Suprapubic skin (tissue), 4 donors: ENCODE measurements around the gene AKAP13. TPM values are rescaled to one million over a fixed set of nuclear protein-coding genes. Genes with fewer than 3 reads are reported as not detected.

Experiments used
- DNase-seq, 2 donors: peaks; one replicate each; pipeline ENCODE4 v3.0.0-alpha.2; 2019; ENCODE audit warnings: low spot score in 2 of 2
- H3K27ac ChIP-seq: fragments of 200-600 bp; sonication (generic); one replicate; pipeline ENCODE4 v1.5.1; 2019
- H3K27me3 ChIP-seq: fragments of 200-600 bp; sonication (generic); one replicate; pipeline ENCODE4 v1.5.1; 2019
- H3K36me3 ChIP-seq: fragments of 200-600 bp; sonication (generic); one replicate; pipeline ENCODE4 v1.5.1; 2019
- H3K4me1 ChIP-seq: fragments of 200-600 bp; sonication (generic); one replicate; pipeline ENCODE4 v1.5.1; 2019
- H3K4me3 ChIP-seq: fragments of 200-600 bp; sonication (generic); one replicate; pipeline ENCODE4 v1.5.1; 2019; ENCODE audit warnings: mild to moderate bottlenecking
- H3K9me3 ChIP-seq: fragments of 200-600 bp; sonication (generic); one replicate; pipeline ENCODE4 v1.5.1; 2019
- CTCF ChIP-seq, 2 donors: fragments of 200-600 bp in 1 of 2; fragments of 450-650 bp in 1 of 2; sonication (generic) in 1 of 2; IDR thresholded peaks; one replicate each; pipeline ENCODE4 v1.5.1; 2016 to 2019; ENCODE audit warnings: antibody characterized with exemption in 2 of 2, mild to moderate bottlenecking in 1 of 2, moderate library complexity in 1 of 2
- EP300 ChIP-seq: sonication (generic); formaldehyde crosslinking; IDR thresholded peaks from one replicate; pipeline ENCODE4 v1.6.1; 2017; ENCODE audit warnings: antibody characterized with exemption
- POLR2A ChIP-seq, 2 donors: fragments of 450-650 bp; IDR thresholded peaks; one replicate each; pipeline ENCODE4 v1.6.1; 2017; ENCODE audit warnings: antibody characterized with exemption in 2 of 2, mild to moderate bottlenecking in 2 of 2, moderate library complexity in 2 of 2
- POLR2AphosphoS5 ChIP-seq, 3 donors: sonication (generic); formaldehyde crosslinking; IDR thresholded peaks; one replicate each; pipeline ENCODE4 v1.6.1; 2017; ENCODE audit warnings: antibody characterized with exemption in 3 of 3
- WGBS: methylation state at CpG from one replicate; pipeline ENCODE4 v1.1.5; 2018; 5-methylcytosine and 5-hydroxymethylcytosine counted together
- total RNA-seq, 4 donors: library from RNA; depleted of rRNA; stranded (reverse); fragments of >200 nt; gene quantifications; one replicate each; pipeline ENCODE4 v1.1.0, GENCODE V29; 2016

The AKAP13 gene
- total RNA-seq, 4 donors from 2014 or later, result 124 to 249 (median 163) TPM

- Histone ChIP-seq H3K27ac (no peak overlapping the region), H3K4me1 (peaks cover 32% of the 10 kb centered on the region), H3K4me3 (no peak overlapping the region), H3K9me3 (no peaks in the 10 kb centered on the region), H3K27me3 (no peaks in the 10 kb centered on the region), H3K36me3 (peaks cover 10% of the 10 kb centered on the region)
- WGBS, result 85% methylated on average over 4 of the region's 4 CpGs
- DNase-seq, result no peak
- no peak for TF ChIP-seq POLR2AphosphoS5 (IDR thresholded peaks at IDR 0.05)
- no peak for TF ChIP-seq CTCF (IDR thresholded peaks at IDR 0.05)
- no peak for TF ChIP-seq EP300
- TF ChIP-seq POLR2A (IDR thresholded peaks at IDR 0.05), result no peak
Observed at GRCh38 chr15:85636351-85636750, 255.9 kb downstream of the AKAP13 start.

- Histone ChIP-seq H3K4me1 (peaks cover 48% of the 10 kb centered on the region), H3K9me3 (no peaks in the 10 kb centered on the region), H3K36me3 (peaks cover 13% of the 10 kb centered on the region), H3K4me3 (no peak overlapping the region), H3K27me3 (no peaks in the 10 kb centered on the region), H3K27ac (peak overlapping the region; percentile 63)
- 47% methylated on average over 3 of the region's 3 CpGs for WGBS
- TF ChIP-seq EP300 (no peak), POLR2AphosphoS5 (IDR thresholded peaks at IDR 0.05) (no peak), POLR2A (IDR thresholded peaks at IDR 0.05) (no peak), CTCF (IDR thresholded peaks at IDR 0.05) (no peak)
- DNase-seq, result no peak
Observed at GRCh38 chr15:85639752-85640381, 259.5 kb downstream of the AKAP13 start.

GRCh38 chr15:85642065-85642692 is 261.8 kb downstream of the AKAP13 start:
- peak overlapping the region; percentile 83 for H3K27ac ChIP-seq
- H3K4me1 ChIP-seq, result peaks cover 54% of the 10 kb centered on the region
- 54% methylated on average over 5 of the region's 5 CpGs for WGBS

GRCh38 chr15:85642693-85643066 is 262.3 kb downstream of the AKAP13 start:
- Histone ChIP-seq H3K9me3 (no peaks in the 10 kb centered on the region), H3K4me3 (peak overlapping the region; percentile 7)

More at GRCh38 chr15:85642065-85642692, 261.8 kb downstream of the AKAP13 start:
- H3K4me3 ChIP-seq, result peak overlapping the region; percentile 7
- DNase-seq, result no peak
- H3K9me3 ChIP-seq, result no peaks in the 10 kb centered on the region
- no peaks in the 10 kb centered on the region for H3K27me3 ChIP-seq
- TF ChIP-seq EP300, result no peak
- no peak for TF ChIP-seq POLR2A (IDR thresholded peaks at IDR 0.05)
- TF ChIP-seq CTCF (IDR thresholded peaks at IDR 0.05), result no peak
- no peak for TF ChIP-seq POLR2AphosphoS5 (IDR thresholded peaks at IDR 0.05)
- H3K36me3 ChIP-seq, result peaks cover 30% of the 10 kb centered on the region

GRCh38 chr15:85646538-85647091 is 266.2 kb downstream of the AKAP13 start:
- no peaks in the 10 kb centered on the region for H3K9me3 ChIP-seq
- peaks cover 41% of the 10 kb centered on the region for H3K4me1 ChIP-seq
- no peak overlapping the region for H3K27ac ChIP-seq
- TF ChIP-seq POLR2A (IDR thresholded peaks at IDR 0.05) (no peak), CTCF (IDR thresholded peaks at IDR 0.05) (no peak), POLR2AphosphoS5 (IDR thresholded peaks at IDR 0.05) (no peak), EP300 (no peak)
- WGBS, result 86% methylated on average over 4 of the region's 4 CpGs
- DNase-seq, result no peak
- no peak overlapping the region for H3K4me3 ChIP-seq
- peaks cover 31% of the 10 kb centered on the region for H3K36me3 ChIP-seq
- H3K27me3 ChIP-seq, result no peaks in the 10 kb centered on the region

More at GRCh38 chr15:85642693-85643066, 262.3 kb downstream of the AKAP13 start:
- Histone ChIP-seq H3K36me3 (peaks cover 35% of the 10 kb centered on the region), H3K27me3 (no peaks in the 10 kb centered on the region), H3K27ac (peak overlapping the region; percentile 83), H3K4me1 (peaks cover 54% of the 10 kb centered on the region)
- no peak for TF ChIP-seq EP300
- TF ChIP-seq POLR2AphosphoS5 (IDR thresholded peaks at IDR 0.05), result peak in 1 of 3 donors; percentile 69
- 49% methylated on average over 6 of the region's 6 CpGs for WGBS
- DNase-seq, result peak in 1 of 2 donors; percentile 75
